ENCODE results near the gene C9orf78.
"Not testable (repeated sequence)": the region's sequence is repeated elsewhere in the genome, so short reads cannot be mapped to it uniquely, and the experiment has no call there.

C9orf78 gene

DNA sequence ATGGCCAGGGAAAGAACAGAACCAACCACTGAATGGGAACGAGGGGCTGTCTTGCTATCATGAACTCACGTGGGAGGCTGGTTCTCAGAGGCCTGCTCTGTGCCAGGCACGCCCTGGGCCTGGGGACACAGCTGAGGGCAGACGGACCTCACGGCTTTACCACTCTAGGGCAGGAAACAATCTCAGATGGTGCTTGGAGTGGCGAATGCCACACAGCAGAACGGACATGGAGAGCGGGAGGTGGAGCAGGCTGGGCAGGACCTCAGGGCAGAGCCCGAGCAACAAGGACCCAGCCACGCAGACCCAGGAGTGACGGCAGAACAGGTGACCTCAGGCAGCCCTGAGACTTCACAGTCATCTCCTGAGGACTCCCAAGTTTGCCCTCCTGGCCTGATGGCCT lies 19.8 kb downstream of the C9orf78 start:
- DNase-seq (ENCODE audit: low read depth) = no peak
- no peak overlapping the region for H3K4me3 ChIP-seq (ENCODE audit: low read depth, low read length)

DNA sequence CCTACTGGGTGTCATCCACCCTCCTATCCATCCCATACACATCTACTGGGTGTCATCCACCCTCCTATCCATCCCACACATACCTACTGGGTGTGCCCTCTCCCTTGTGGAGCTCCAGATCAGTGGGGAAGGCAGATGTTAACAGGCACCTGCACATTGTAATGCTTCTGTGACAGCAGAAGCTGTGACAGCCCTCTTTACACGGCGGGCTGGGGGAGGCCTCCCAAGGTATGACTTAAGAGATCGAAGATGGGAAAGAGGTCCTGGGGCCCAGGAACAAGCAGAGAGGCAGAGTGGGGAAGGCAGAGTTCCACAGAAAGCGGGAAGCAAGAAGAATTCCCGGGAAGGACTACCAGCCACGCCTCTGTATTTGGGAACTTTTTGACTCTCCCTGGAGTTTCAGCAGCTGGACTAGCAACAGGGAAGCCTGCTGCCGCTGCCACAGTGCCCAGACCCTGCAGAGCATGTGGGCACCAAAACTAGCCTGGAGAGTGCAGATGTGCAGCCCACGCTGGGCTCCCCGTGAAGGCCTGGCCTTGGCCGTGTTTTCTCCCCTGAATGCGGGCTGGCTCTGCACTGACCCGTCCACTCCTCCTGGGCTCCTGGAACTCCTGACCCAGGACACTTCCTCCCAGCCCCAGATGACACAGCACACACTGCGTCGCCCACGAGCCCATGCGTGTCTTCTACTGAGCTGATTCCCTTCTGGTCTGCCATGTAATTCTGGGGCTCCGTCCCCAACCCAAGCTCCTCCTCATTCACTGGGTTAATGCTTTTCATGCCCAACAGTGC lies 20.4 kb downstream of the C9orf78 start:
- DNase-seq (ENCODE audit: low read depth) = no peak
- no peak overlapping the region for H3K4me3 ChIP-seq (ENCODE audit: low read depth, low read length)

DNA sequence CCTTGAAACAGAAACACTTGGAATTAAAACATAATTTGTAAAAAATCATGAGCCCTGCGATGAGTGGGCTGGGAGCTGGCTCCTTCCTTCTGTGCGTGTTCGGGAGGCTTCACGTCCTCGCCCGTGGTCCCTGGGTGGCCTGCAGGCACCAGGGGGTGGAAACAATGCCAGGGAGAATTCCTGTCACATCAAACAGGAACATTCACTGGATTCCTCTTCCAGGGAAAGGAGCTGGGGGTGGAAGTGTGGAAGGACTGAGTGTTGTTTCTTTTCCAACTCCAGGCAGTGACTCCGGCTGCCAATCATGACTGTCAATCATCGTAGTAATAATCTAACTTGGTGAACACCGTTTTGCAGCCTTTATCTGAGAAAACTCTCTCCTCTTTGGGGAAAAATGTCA lies 21.4 kb downstream of the C9orf78 start:
- H3K4me3 ChIP-seq (ENCODE audit: low read depth, low read length) = no peak overlapping the region
- no peak for DNase-seq (ENCODE audit: low read depth)

DNA sequence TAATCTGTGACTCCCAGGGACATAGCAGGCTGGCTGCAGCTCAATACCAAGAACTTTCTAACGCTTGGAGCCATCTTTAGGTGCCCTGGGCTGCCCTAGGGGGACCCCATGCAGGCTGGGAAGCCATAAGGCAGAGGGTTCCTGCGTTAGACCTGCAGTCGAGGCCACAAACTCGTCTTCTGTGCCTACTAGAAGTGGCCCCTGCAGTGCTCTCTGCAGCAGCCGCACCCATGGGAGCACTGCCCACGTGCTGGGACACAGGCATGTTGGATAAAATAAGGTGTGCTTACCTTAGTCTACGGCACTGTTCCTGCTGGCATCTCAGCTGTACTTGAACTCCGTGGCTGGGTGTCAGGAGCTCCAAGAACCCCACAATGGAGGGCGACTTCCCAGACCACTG lies 22.7 kb downstream of the C9orf78 start:
- no peak for DNase-seq (ENCODE audit: low read depth)
- no peak overlapping the region for H3K4me3 ChIP-seq (ENCODE audit: low read depth, low read length)

DNA sequence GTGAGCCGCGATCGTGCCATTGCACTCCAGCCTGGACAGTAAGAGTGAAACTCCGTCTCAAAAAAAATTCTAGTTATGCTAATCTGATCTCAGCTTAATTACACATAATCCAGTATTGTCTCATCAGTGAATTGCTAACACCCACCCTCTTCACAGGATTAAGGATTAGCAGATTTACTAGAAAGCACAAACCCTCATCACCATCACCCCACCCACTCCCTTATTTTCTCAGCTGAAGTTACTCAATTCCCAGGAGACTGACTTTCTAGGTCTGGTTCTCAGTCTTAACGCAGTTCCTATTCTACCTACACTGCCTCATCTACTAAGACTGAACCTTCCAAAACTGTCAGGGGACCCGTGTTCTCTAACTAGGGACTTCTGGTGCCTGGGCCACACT lies 23.1 kb downstream of the C9orf78 start:
- no peak for DNase-seq (ENCODE audit: low read depth)

DNA sequence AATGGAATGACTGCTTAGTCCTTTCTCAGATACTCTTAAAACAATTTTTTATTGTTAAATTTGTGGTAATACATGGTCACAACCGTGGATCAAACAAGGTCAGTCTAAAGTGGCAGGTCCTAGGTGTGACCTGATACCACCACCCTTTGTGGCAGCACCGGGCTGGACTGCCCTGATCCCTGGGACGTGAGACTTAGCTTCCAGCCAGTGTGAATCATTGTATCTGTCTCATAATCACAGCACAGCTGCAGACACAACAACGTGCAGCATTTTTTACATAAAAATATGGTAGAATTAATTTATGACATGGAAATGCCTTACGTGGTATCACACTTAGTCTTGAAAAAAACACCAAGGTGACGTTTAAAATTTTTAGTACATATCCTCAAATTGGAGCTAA lies 24.3 kb downstream of the C9orf78 start:
- H3K4me3 ChIP-seq (ENCODE audit: low read depth, low read length) = no peak overlapping the region

More for the DNA sequence above, 23.1 kb downstream of the C9orf78 start:
- no peak overlapping the region for H3K4me3 ChIP-seq (ENCODE audit: low read depth, low read length)

DNA sequence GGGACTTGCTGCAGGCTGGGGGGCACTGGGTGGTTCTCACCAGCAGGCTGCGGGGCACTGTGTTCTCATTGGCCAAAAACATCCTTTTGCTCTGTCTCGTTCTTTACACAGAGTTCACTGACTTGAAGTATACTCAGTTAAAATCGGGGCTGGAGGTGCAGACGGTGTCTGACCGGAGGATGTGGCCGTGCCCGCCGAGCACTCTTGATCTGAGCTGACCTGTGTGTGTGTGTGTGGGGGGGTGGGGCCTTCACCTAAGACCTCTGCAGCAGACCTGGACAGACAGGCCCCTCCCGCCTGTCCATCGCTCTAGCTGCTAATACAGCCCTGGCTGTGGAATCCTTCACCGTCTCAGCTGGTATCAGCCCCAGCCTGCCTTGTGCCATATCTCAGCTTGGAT lies 25.0 kb downstream of the C9orf78 start:
- DNase-seq (ENCODE audit: low read depth) = no peak
- no peak overlapping the region for H3K4me3 ChIP-seq (ENCODE audit: low read depth, low read length)

More for the DNA sequence above, 24.3 kb downstream of the C9orf78 start:
- no peak for DNase-seq (ENCODE audit: low read depth)

DNA sequence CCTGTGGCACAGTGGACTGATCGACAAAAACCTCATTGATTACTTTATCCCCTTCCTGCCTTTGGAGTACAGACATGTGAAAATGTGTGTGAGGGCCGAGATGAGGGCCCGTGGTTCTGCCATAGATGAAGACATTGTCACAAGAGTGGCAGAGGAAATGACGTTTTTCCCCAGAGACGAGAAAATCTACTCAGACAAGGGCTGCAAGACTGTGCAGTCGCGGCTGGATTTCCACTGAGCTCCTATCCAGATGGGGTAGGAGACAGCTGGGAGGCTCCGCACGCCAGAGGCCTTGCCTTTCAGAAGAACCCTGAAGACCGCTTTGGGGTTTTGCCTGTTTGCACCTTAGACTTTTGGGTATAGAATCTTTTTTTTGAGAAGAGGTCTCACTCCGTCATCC lies 25.7 kb downstream of the C9orf78 start:
- DNase-seq (ENCODE audit: low read depth) = no peak
- no peak overlapping the region for H3K4me3 ChIP-seq (ENCODE audit: low read depth, low read length)

DNA sequence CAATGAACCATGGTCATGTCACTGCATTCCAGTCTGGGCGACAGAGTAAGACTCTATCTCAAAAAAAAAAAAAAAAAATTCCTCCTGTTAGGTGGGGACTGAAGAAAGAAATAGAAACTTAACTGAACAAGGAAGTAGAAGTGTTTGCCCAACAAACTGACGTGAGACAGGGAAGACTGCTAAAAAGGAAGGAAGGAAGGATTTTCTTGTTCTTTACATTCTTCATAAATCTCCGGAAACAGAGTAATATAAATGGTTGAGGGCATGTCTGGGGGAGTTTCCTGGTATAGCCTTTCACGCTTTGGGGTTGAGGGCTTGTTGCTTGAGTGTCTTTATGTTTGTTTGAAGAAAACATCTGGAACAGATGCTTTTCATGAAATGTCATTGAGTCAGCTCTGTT lies 29.0 kb downstream of the C9orf78 start:
- no peak overlapping the region for H3K4me3 ChIP-seq (ENCODE audit: low read depth, low read length)
- no peak for DNase-seq (ENCODE audit: low read depth)

DNA sequence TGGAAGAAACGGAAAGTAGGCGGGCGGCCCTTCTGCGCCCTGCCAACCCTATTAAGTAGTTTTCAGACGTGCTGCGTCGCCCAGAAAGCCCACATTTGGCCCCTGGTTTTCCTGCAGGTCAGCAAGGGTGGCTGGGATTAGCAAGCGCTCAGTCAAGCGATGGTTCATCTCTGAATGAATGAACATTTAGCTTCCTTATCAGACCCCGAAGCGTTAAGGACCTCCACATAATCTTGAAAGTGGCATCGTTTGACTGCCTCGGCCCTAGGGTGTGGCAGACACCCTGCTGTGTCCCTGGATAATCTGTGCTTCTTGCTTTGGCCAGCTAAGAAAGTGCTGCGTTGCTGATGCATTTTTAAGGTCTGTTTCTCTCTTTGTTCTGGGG lies 31.4 kb downstream of the C9orf78 start:
- peak overlapping the region; percentile 76 for H3K4me3 ChIP-seq (ENCODE audit: low read depth, low read length)
- DNase-seq (ENCODE audit: low read depth) = no peak

DNA sequence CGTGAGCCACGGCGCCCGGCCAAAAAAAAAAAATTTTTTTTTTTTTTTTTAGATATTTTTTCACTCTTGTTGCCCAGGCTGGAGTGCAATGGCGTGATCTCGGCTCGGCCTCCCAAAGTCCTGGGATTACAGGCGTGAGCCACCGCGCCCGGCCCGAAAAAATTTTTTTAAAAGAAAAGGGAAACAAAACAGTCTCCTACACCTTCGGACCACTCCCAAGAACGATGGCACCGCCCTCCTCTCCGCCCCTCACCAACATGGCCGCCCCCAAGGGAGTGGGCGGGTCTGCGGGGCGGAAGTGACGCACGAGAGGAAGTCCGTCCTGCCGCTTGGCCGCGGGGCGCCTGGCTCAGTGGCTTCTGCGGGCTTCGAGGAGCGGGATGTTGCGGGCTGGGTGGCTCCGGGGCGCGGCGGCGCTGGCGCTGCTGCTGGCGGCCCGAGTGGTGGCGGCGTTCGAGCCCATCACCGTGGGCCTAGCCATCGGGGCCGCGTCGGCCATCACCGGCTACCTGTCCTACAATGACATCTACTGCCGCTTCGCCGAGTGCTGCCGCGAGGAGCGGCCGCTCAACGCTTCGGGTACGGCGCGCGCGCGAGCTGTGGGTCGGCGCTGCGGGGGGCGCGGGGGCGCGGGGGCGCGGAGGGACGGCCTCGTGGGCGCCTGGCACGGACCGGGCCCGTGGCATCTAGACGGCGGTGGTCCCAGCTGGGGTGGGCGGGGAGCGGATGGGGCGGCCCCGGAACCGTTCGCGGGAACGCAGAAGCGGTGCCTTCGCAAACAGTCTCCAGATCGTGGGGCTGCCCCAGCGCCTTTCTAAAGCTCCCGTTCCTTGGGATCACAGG lies 32.0 kb downstream of the C9orf78 start, which contains the start of gene TOR1B:
TSS of gene TOR1B (plus strand) at position 352 of the 843 bp plus-strand sequence. CDS start at position 381, 29 bp downstream.
- peak within 1 kb of the TSS; percentile 76 for H3K4me3 ChIP-seq (ENCODE audit: low read depth, low read length)
- peak; percentile 71 for DNase-seq (ENCODE audit: low read depth)

DNA sequence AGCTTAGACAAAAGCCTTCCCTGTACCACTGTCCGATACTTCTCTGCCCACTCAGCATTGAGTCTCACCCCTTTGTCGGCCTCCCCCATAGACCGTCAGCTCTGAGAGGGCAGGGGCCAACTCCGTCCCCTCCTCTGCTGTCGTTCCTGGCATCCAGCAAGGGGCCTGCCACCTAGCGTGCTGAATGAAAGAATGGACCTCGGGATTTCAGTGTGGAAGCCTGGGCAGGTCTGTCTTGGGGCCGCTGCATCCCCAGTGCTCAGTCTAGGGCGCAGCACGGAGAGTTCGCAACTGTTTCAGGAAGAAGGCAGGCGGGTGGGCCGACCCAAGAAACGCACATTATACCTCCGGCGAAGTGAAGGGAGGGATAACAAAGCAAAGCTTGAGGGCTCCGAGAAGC lies 33.6 kb downstream of the C9orf78 start:
- H3K4me3 ChIP-seq (ENCODE audit: low read depth, low read length) = no peak overlapping the region
- DNase-seq (ENCODE audit: low read depth) = no peak

DNA sequence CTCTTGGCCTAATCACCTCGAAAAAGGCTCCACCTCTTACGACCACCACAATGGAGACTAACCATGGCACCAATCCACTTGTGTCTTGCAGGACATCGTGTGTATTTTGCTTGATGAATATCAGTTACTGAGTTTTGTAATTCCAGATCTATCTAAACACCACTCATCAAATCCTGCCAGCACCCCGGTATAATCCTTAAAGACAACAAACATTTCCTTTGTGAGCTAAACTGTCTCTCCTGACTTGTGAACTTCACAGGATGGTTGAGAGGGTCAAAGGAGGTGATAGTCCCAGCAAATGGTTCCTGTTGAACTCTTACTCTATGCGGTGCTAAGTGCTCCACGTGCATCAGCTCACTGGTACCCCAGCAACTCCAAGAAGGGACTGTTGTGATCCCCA lies 36.1 kb downstream of the C9orf78 start:
- H3K4me3 ChIP-seq (ENCODE audit: low read depth, low read length) = no peak overlapping the region
- no peak for DNase-seq (ENCODE audit: low read depth)

DNA sequence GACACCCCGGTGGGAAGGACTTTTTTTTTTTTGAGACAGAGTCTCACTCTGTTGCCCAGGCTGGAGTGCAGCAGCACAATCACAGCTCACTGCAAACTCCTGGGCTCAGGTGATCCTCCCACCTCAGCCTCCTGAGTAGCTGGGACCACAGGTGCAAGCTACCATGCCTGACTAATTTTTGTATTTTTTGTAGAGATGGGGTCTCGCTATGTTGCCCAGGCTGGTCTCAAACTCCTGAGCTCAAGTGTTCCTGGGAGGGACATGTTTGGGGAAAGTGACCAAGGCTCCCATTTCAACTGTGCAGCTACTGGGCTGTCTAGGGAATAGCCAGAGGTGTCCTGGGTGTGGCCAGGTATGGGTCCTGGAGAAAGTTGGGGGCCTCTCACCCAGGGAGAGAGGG lies 39.0 kb downstream of the C9orf78 start:
- H3K4me3 ChIP-seq (ENCODE audit: low read depth, low read length); DNase-seq (ENCODE audit: low read depth): not testable (repeated sequence)

DNA sequence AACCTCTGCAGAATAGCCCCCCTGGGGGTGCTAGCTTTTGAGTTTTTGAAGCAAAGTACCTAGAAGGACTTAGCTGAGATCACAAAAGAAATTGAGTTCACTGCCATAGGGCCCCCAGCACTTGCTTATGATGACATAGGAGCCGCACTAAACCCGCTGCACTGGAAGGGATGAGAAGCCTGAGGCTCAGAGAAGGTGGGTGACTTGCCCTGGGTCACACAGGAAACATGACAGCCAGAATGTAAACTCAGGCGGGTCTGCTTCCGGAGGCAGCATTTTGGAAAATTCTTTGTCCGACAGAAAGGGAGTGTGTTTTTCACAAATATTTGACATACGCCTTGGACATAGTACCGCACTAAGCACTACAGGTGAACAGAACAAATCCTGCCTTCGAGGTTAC lies 40.5 kb downstream of the C9orf78 start:
- no peak overlapping the region for H3K4me3 ChIP-seq (ENCODE audit: low read depth, low read length)
- DNase-seq (ENCODE audit: low read depth) = no peak

DNA sequence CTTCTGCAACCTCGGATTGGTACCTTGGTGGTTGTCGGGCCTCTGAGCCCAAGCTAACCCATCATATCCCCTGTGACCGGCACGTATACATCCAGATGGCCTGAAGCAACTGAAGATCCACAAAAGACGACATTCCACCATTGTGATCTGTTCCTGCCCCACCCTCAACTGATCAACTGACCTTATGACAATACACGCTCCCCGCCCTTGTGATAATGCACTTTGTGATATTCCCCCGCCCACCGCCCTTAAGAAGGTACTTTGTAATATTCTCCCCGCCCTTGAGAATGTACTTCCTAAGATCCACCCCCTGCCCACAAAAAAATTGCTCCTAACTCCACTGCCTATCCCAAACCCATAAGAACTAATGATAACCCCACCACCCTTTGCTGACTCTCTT lies 48.6 kb downstream of the C9orf78 start:
- no peak overlapping the region for H3K4me3 ChIP-seq (ENCODE audit: low read depth, low read length)

DNA sequence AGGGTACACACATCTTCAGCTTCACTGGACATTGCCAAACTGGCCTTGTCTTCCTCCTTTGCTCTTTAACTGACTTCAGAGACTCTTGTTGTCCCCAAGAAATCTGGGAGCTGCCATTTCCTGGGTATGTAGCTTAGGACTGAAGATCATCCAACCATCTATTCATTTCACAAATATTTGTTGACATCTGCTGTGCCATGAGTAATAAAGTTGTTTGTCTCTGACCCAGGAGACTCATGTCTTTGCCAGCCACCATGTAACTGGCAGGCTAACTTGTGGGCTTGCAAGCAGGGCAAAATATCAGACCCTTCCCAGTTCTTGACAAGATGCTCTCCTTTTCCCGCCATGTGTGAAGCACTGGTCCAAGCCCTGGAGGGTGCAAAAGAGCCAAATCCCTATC lies 49.2 kb downstream of the C9orf78 start:
- no peak overlapping the region for H3K4me3 ChIP-seq (ENCODE audit: low read depth, low read length)
- no peak for DNase-seq (ENCODE audit: low read depth)

More for the DNA sequence above, 48.6 kb downstream of the C9orf78 start:
- no peak for DNase-seq (ENCODE audit: low read depth)

DNA sequence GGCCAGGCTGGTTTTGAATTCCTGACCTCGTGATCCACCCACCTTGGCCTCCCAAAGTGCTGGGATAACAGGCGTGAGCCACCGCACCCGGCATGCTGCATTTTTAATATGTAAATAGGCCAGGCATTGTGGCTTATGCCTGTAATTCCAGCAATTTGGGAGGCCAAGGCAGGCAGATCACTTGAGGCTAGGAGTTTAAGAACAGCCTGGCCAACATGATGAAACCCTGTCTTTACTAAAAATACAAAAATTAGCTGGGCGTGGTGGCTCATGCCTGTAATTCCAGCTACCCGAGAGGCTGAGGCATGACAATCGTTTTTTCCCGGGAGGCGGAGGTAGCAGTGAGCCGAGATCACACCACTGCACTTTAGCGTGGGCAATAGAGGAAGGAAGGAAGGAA lies 50.1 kb downstream of the C9orf78 start:
- DNase-seq (ENCODE audit: low read depth); H3K4me3 ChIP-seq (ENCODE audit: low read depth, low read length): not testable (repeated sequence)

DNA sequence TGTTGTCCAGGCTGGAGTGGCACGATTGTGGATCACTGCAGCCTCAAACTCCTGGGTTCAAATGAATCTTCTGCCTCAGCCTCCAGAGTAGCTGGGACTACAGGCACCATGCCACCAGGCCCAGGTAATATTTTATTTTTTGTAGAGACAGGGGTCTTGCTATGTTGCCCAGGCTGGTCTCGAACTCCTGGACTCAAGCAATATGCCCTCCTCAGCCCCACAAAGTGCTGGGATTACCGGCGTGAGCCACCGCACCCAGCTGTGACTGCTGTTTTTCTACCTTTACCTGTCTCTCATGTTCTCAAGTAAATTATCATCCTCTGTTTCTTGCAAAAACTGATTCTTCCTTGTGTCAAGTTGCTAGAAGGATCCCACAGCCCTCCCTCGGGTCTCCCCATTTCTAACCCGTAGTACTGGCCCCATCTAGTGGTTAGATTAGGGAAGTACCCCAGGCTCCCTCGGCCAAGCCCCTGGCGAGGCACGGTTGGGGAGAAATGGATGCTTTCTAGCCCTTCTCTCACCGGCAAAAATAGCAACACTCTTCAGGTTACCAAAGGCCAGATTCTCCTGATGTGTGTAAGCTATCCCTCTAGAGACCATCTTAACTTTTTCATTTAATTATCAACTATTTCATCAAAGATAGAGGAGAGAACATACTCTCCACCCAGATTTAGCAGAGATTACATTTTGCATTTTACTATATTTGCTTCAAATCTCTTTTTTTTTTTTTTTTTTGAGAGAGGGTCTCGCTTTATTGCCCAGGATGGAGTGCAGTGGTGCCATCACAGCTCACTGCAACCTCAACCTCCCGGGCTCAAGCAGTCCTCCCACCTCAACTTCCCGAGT lies 51.3 kb downstream of the C9orf78 start:
- no peak overlapping the region for H3K4me3 ChIP-seq (ENCODE audit: low read depth, low read length)
- peak; percentile 25 for DNase-seq (ENCODE audit: low read depth)

DNA sequence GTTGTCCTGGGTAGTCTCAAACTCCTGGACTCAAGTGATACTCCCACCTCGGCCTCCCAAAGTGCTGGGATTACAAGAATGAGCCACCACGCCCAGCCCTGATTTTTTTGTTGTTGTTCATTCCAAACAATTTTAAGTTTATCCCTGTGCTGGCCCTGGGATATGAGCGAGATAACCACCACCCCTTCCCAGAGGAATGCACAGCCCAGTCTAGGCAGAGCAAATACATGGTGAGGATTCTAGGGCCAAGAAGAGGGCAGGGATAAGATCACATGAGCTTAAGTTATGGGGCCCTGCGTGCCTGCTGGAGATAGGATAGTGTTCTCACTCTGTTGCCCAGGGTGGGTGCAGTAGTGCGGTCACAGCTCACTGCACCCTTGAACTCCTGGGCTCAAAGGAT lies 53.1 kb downstream of the C9orf78 start:
- no peak overlapping the region for H3K4me3 ChIP-seq (ENCODE audit: low read depth, low read length)
- no peak for DNase-seq (ENCODE audit: low read depth)

All from skeletal muscle cell (primary cell).